ENCODE results near the gene KLK13. TPM values are rescaled to one million over a fixed set of nuclear protein-coding genes. Genes with fewer than 3 reads are reported as not detected.
A peak's percentile ranks its signal among the peaks of the same experiment; 100 is the strongest.

KLK13 gene
- polyA plus RNA-seq, 1 donor (not counting 4 experiments of a cell fraction or from before 2014, with no cell fraction given) = 2.0 TPM

DNA sequence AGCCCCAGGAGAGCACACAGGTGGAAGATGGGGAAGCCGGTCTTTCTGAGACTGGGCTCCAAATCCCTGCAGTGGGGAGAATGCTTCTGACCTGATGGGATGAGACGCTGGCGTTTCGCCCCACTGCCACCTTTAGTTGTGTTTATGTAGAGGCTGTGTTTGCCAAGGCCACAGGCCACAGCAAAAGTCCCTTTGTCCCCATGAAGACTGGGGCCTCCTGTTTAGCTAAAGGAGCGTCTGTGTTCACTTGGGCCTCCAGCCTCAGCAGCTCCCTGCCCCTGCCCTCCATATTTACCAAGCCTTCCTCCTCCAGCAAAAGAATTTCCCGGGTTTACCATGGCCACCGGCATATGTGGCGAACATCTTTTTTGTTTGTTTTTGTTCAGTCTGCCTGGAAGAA lies 28.2 kb upstream of the KLK13 start:
- Histone ChIP-seq H3K9me3 (ENCODE audit: control insufficient read depth, low read depth, low read length) (no peaks in the 10 kb centered on the region), H3K36me3 (ENCODE audit: control insufficient read depth in 2 of 2, extremely low read depth in 1 of 2, insufficient read depth in 2 of 2, low read length in 2 of 2) (peaks cover 2 to 5% of the 10 kb centered on the region in 2 experiments), H4K20me1 (ENCODE audit: control insufficient read depth, extremely low read depth, insufficient read depth, low read length) (no peaks in the 10 kb centered on the region), H3K27ac (ENCODE audit: control insufficient read depth, insufficient read depth, low read length) (no peak overlapping the region), H3K79me2 (ENCODE audit: control insufficient read depth, insufficient read depth, low read length) (no peaks in the 10 kb centered on the region), H3K27me3 (ENCODE audit: control insufficient read depth, extremely low read depth, insufficient read depth, low read length) (no peaks in the 10 kb centered on the region), H3K4me2 (ENCODE audit: control insufficient read depth, extremely low read depth, insufficient read depth, low read depth, low read length) (no peak overlapping the region), H3K4me3 (ENCODE audit: control insufficient read depth in 2 of 3, extremely low read depth in 1 of 3, insufficient read depth in 2 of 3, low read depth in 1 of 3, low read length in 3 of 3) (no peak overlapping the region), H2AFZ (ENCODE audit: control insufficient read depth, low read length) (no peak overlapping the region), H3K9me1 (ENCODE audit: control insufficient read depth, extremely low read depth, insufficient read depth, low read length) (peaks cover 5% of the 10 kb centered on the region), H3K9ac (ENCODE audit: control insufficient read depth, extremely low read depth, insufficient read depth, low read length) (no peak overlapping the region), H3K4me1 (ENCODE audit: control insufficient read depth, extremely low read depth, insufficient read depth, low read length) (peaks cover 23% of the 10 kb centered on the region)
- TF ChIP-seq, protein P1, sequence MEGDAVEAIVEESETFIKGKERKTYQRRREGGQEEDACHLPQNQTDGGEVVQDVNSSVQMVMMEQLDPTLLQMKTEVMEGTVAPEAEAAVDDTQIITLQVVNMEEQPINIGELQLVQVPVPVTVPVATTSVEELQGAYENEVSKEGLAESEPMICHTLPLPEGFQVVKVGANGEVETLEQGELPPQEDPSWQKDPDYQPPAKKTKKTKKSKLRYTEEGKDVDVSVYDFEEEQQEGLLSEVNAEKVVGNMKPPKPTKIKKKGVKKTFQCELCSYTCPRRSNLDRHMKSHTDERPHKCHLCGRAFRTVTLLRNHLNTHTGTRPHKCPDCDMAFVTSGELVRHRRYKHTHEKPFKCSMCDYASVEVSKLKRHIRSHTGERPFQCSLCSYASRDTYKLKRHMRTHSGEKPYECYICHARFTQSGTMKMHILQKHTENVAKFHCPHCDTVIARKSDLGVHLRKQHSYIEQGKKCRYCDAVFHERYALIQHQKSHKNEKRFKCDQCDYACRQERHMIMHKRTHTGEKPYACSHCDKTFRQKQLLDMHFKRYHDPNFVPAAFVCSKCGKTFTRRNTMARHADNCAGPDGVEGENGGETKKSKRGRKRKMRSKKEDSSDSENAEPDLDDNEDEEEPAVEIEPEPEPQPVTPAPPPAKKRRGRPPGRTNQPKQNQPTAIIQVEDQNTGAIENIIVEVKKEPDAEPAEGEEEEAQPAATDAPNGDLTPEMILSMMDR (optimal IDR thresholded peaks at IDR 0.05 in 1 of 3, IDR thresholded peaks at IDR 0.05 in 1 of 3, conservative IDR thresholded peaks at IDR 0.05 in 1 of 3; ENCODE audit: extremely low read depth in 1 of 3, insufficient read depth in 2 of 3, low read length in 3 of 3) = no peak
- TF ChIP-seq EZH2 (IDR thresholded peaks at IDR 0.05; ENCODE audit: low read length) = no peak
- dilution Hi-C loops (cut with MboI; ENCODE audit: extremely low pct_ligation_motif_present, low sequenced_read_pairs) = no loop called here
- DNase-seq (ENCODE audit: low read depth, low spot score) = no peak
- FAIRE-seq = no peak

DNA sequence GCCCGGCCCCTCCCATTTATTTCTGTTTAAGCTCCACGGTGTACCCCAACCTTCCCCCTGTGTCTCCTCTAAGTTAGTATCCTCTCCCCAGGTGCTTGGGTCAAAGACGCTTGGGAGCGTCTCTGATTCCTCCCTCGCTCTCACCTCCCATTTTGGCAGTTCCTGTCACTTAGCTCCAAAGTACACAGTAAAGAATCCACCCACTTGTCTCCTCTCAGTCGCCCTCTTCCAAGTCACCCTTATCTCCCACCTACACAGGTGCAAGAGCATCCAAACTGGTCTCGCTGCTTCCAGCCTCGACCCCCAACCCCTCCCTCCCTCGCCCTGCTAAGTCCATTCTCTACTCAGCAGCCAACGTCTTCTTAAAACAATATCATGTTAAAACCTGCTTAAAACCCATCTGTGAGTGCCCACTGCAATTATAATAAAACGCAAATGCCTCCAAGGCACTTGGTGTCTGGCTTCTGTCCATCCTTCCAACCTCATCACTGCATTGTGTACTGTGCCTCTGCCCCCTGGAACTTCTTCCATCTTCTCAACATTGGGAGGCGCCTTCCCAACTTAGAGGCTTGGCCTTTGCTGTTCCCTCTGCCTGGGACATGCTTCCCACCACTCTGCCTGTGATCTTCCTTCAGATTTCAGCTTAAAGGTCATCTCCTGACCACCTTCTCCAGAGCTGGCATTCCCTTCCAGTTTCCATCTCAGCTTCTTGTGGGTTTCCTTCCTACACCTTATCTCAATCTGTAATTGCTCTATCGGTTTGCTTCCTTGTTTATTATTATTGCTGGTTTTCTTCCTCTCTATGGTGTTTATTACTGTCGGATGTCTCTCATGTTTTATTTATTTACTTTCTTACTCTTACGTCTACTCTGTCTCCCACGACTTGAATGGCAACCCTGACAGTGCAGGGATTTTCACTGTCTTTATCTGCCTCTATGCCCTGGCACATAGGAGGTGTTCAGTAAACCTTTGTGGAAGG lies 27.3 kb upstream of the KLK13 start:
- FAIRE-seq = peak; percentile 44
- dilution Hi-C loops (cut with MboI; ENCODE audit: extremely low pct_ligation_motif_present, low sequenced_read_pairs) = no loop called here
- H3K4me1 ChIP-seq (ENCODE audit: control insufficient read depth, extremely low read depth, insufficient read depth, low read length) = peaks cover 21% of the 10 kb centered on the region
- no peaks in the 10 kb centered on the region for H3K9me3 ChIP-seq (ENCODE audit: control insufficient read depth, low read depth, low read length)
- no peak overlapping the region for H3K4me2 ChIP-seq (ENCODE audit: control insufficient read depth, extremely low read depth, insufficient read depth, low read depth, low read length)
- DNase-seq (ENCODE audit: low read depth, low spot score) = no peak
- H3K79me2 ChIP-seq (ENCODE audit: control insufficient read depth, insufficient read depth, low read length) = no peaks in the 10 kb centered on the region
- H3K27me3 ChIP-seq (ENCODE audit: control insufficient read depth, extremely low read depth, insufficient read depth, low read length) = no peaks in the 10 kb centered on the region
- peaks cover 0 to 5% of the 10 kb centered on the region in 2 experiments for H3K36me3 ChIP-seq (ENCODE audit: control insufficient read depth in 2 of 2, extremely low read depth in 1 of 2, insufficient read depth in 2 of 2, low read length in 2 of 2)
- H3K27ac ChIP-seq (ENCODE audit: control insufficient read depth, insufficient read depth, low read length) = no peak overlapping the region
- no peak overlapping the region for H3K4me3 ChIP-seq (ENCODE audit: control insufficient read depth in 2 of 3, extremely low read depth in 1 of 3, insufficient read depth in 2 of 3, low read depth in 1 of 3, low read length in 3 of 3)
- no peaks in the 10 kb centered on the region for H4K20me1 ChIP-seq (ENCODE audit: control insufficient read depth, extremely low read depth, insufficient read depth, low read length)
- no peak overlapping the region for H2AFZ ChIP-seq (ENCODE audit: control insufficient read depth, low read length)
- H3K9ac ChIP-seq (ENCODE audit: control insufficient read depth, extremely low read depth, insufficient read depth, low read length) = no peak overlapping the region
- H3K9me1 ChIP-seq (ENCODE audit: control insufficient read depth, extremely low read depth, insufficient read depth, low read length) = peaks cover 3% of the 10 kb centered on the region
- TF ChIP-seq EZH2 (IDR thresholded peaks at IDR 0.05; ENCODE audit: low read length) = no peak
- TF ChIP-seq, protein P1 (optimal IDR thresholded peaks at IDR 0.05 in 1 of 3, IDR thresholded peaks at IDR 0.05 in 1 of 3, conservative IDR thresholded peaks at IDR 0.05 in 1 of 3; ENCODE audit: extremely low read depth in 1 of 3, insufficient read depth in 2 of 3, low read length in 3 of 3) = peak in 1 of 3 experiments; percentile 25

All from keratinocyte (primary cell).